ENCODE measurements around the gene OR56B4. TPM values are rescaled to one million over a fixed set of nuclear protein-coding genes. Genes with fewer than 3 reads are reported as not detected.

OR56B4 gene
- total and polyA plus RNA-seq, 10 of the 15 experiments (the other 5 are each of a cell fraction or from before 2014, with no cell fraction given), result not detected

GRCh38 chr11:6061475-6061874, 46.0 kb upstream of the OR56B4 start (continued):
- TF ChIP-seq CBFB (IDR thresholded peaks at IDR 0.05; ENCODE audit: low read depth) (no peak), CBX3 (IDR thresholded peaks at IDR 0.05; ENCODE audit: borderline replicate concordance, low read depth) (no peak), SUPT20H (IDR thresholded peaks at IDR 0.05; ENCODE audit: borderline replicate concordance, control insufficient read depth, low read depth, low read length) (no peak)

DNA sequence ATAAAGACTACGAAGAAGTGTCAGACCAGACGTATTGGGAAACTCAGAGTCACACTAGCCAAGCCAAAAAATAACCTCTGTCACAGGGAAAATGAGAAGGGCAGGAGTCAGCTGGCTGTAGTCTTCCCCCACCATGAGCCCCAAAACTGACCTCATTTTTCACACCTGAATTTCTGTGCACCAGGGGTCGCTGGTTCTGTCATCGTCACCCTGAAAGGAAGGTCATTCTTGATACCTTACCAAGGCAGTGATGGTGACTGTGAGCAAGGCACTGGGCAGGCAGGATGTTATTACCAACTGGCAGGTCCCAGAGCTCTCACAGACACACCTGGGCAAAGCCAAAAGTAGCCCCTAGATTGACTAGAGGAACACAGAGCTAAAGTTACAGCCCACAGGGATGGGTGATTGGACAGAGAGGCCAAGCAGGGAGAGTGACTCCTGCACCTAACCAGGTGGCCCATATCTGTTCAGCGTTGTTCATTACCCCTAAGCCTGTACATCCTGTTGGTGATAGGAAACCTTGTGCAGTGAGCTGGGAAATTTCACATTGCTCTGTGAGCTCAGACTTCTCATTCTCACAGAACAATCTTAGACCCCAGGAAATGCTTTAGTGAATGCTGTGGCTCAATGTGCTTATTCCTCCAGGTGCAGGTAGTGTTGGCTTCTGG, 44.7 kb upstream of the OR56B4 start:
- WGBS (ENCODE audit: insufficient coverage, insufficient replicate concordance, low lambda C conversion rate, missing lambda C conversion rate), result 15% methylated on average over 5 of the region's 5 CpGs
- no peaks in the 10 kb centered on the region for H4K20me1 ChIP-seq (ENCODE audit: control insufficient read depth, insufficient read depth)
- intact Hi-C loops (cut with micrococcal nuclease; ENCODE audit: unreplicated experiment) (no loop called here), in situ Hi-C loops (cut with MboI) (no loop called here)
- no peak for DNase-seq (ENCODE audit: low read depth, low spot score)
- no peaks in the 10 kb centered on the region for H3K9me3 ChIP-seq (replicated peaks; ENCODE audit: control insufficient read depth, insufficient read depth, low read length)
- no peak overlapping the region for H3K4me2 ChIP-seq (ENCODE audit: control insufficient read depth, insufficient read depth)
- ChIA-PET POLR2A (no interaction called here), SMC1A (ENCODE audit: uncharacterized antibody, unreplicated experiment) (no interaction called here), CTCF (interaction anchor here (1.0 to 1.5 kb wide), 3 partner anchors 232 to 252 kb away, joined by 3 to 4 read pairs (median 3); no protein-coding TSS in a partner anchor), RAD21 (ENCODE audit: unreplicated experiment) (no interaction called here)
- H2AFZ ChIP-seq (ENCODE audit: control insufficient read depth, low read depth, low read length), result no peak overlapping the region
- no TSS peak for BruUV-seq (replicated peaks)
- peak; percentile 44 for ATAC-seq
- no peaks in the 10 kb centered on the region for H3K79me2 ChIP-seq (ENCODE audit: control insufficient read depth, insufficient read depth, low read length)
- no peak overlapping the region for H3K4me3 ChIP-seq
- no peak for FAIRE-seq
- H3K27ac ChIP-seq (ENCODE audit: control insufficient read depth, insufficient read depth), result no peak overlapping the region
- H3K9ac ChIP-seq (ENCODE audit: control insufficient read depth, insufficient read depth, low read length), result no peak overlapping the region
- H3K4me1 ChIP-seq (ENCODE audit: control insufficient read depth, insufficient read depth, low read length), result no peaks in the 10 kb centered on the region
- TF ChIP-seq CTCF (IDR thresholded peaks at IDR 0.05 in 2 of 3, conservative IDR thresholded peaks at IDR 0.05 in 1 of 3; ENCODE audit: control insufficient read depth in 2 of 3, extremely low read depth in 1 of 3, insufficient read depth in 1 of 3, low read depth in 3 of 3, low read length in 3 of 3) (peak in 2 of 3 experiments; percentile 14; a peak in 1 of 6 replicates), MYC (IDR thresholded peaks at IDR 0.05; ENCODE audit: insufficient read depth, insufficient read length, insufficient replicate concordance, low read length, severe bottlenecking) (no peak)
- H3K36me3 ChIP-seq (ENCODE audit: control insufficient read depth in 2 of 2, insufficient read depth in 2 of 2, low read length in 1 of 2), result no peaks in the 10 kb centered on the region
- no peaks in the 10 kb centered on the region for H3K27me3 ChIP-seq (replicated peaks in 1 of 2; ENCODE audit: control insufficient read depth in 2 of 2, insufficient read depth in 2 of 2, low read length in 1 of 2)
